ENCODE data around the gene SLCO2A1.

Gene SLCO2A1

GRCh38 chr3:133944641-133945380, 84.9 kb downstream of the SLCO2A1 start:
- no peak for DNase-seq

GRCh38 chr3:133944181-133944580, 85.5 kb downstream of the SLCO2A1 start:
- DNase-seq = no peak

GRCh38 chr3:133943639-133944141, 86.0 kb downstream of the SLCO2A1 start:
- peak; percentile 47 for DNase-seq

- peak; percentile 44 for DNase-seq
Observed at GRCh38 chr3:133943031-133943535, 86.6 kb downstream of the SLCO2A1 start.

- DNase-seq = peak; percentile 23
Observed at GRCh38 chr3:133941415-133941821, 88.3 kb downstream of the SLCO2A1 start.

GRCh38 chr3:133940536-133940935, 89.2 kb downstream of the SLCO2A1 start:
- DNase-seq = peak; percentile 33

GRCh38 chr3:133939463-133939835, 90.3 kb downstream of the SLCO2A1 start:
- DNase-seq = no peak

- peak; percentile 30 for DNase-seq
Observed at GRCh38 chr3:133938770-133939462, 90.8 kb downstream of the SLCO2A1 start.

GRCh38 chr3:133937756-133938601, 91.7 kb downstream of the SLCO2A1 start:
- DNase-seq = peak; percentile 33

GRCh38 chr3:133937061-133937686, 92.6 kb downstream of the SLCO2A1 start:
- peak; percentile 36 for DNase-seq

- peak; percentile 36 for DNase-seq
Observed at GRCh38 chr3:133935843-133936769, 93.6 kb downstream of the SLCO2A1 start.

GRCh38 chr3:133934996-133935842, 94.5 kb downstream of the SLCO2A1 start:
- peak; percentile 45 for DNase-seq

- peak; percentile 42 for DNase-seq
Observed at GRCh38 chr3:133934073-133934970, 95.4 kb downstream of the SLCO2A1 start.

GRCh38 chr3:133933097-133934024, 96.4 kb downstream of the SLCO2A1 start:
- DNase-seq = peak; percentile 40

- DNase-seq = no peak
Observed at GRCh38 chr3:133932009-133932408, 97.7 kb downstream of the SLCO2A1 start.

GRCh38 chr3:133931084-133931483, 98.6 kb downstream of the SLCO2A1 start:
- no peak for DNase-seq

- DNase-seq = no peak
Observed at GRCh38 chr3:133930341-133930933, 99.3 kb downstream of the SLCO2A1 start.
